Right forelimb (tissue), 1 donor: ENCODE data around the gene MSN.
"Not testable (repeated sequence)": the region's sequence is repeated elsewhere in the genome, so short reads cannot be mapped to it uniquely, and the experiment has no call there.

ENCODE experiments used
- DNase-seq: peaks from one replicate; pipeline ENCODE4 v3.0.0-alpha.2; 2018

Gene MSN

GRCh38 chrX:65667503-65668376 is at the start of gene MSN:
MSN (plus strand) TSS chrX:65667654; CDS start chrX:65667842, 188 bp downstream.
- DNase-seq: peak; percentile 75

- DNase-seq: not testable (repeated sequence)
These were observed 47.3 kb upstream of the MSN start for GRCh38 chrX:65620096-65620705.

- no peak for DNase-seq
These were observed 36.7 kb upstream of the MSN start for GRCh38 chrX:65630771-65631170.

DNA sequence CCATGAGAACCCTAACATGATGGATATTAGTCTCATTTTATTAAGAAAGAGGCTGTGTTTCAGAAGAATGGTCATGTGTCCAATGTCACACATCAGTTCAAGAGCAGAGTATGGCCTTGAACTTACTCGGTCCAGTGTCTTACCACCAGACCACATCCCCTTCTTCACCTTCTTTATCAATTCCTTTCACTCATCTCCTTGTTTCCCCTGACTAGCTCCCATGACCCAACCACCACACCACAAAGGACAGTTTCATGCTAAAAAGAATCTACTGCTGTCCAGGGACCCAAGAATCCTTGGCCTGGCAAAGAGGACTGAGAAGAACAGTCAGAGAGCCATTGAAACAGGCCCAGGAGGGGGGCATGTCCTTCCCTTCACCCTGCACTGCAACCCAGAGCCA is 33.6 kb upstream of the MSN start:
- no peak for DNase-seq

DNA sequence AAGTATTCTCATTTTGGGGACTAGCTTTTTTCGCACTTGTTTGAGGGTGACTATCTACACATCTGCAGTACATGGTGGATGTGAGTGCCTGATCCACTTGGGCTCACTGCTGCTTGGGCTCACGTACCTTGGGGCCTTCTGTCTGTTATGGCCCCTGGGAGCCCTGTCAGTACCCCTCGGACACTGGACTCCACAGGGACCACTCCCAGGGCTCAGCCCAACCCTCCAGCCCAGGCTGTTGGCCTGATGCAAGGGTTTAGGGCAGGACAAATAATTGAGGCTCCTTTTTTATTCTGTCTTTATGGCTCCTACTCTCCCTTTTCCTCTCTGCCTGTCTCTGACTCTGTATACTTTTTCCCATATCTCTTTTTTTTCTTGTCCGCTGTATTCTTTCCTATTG is 32.7 kb upstream of the MSN start:
- DNase-seq: no peak

GRCh38 chrX:65635378-65635777 is 32.1 kb upstream of the MSN start:
- DNase-seq: peak; percentile 43

- no peak for DNase-seq
These were observed 31.6 kb upstream of the MSN start for GRCh38 chrX:65635822-65636221.

DNA sequence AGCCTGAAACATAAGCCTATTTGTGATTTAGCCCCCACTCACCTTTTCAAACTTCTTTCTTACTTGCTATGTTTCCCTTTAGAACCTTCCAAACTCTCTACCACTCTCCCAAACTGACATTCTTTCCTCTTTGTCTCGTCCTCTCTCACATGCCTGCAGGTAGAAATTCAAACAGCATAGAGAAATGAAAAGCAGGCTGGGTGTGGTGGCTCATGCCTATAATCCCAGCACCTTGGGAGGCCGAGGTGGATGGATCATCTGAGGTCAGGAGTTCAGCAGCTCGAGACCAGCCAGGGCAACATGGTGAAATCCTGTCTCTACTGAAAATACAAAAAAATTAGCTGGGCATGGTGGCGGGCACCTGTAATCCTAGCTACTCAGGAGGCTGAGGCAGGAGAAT is 31.2 kb upstream of the MSN start:
- not testable (repeated sequence) for DNase-seq

GRCh38 chrX:65637335-65637734 is 30.1 kb upstream of the MSN start:
- DNase-seq: no peak

GRCh38 chrX:65642914-65643491 is 24.5 kb upstream of the MSN start:
- no peak for DNase-seq

DNA sequence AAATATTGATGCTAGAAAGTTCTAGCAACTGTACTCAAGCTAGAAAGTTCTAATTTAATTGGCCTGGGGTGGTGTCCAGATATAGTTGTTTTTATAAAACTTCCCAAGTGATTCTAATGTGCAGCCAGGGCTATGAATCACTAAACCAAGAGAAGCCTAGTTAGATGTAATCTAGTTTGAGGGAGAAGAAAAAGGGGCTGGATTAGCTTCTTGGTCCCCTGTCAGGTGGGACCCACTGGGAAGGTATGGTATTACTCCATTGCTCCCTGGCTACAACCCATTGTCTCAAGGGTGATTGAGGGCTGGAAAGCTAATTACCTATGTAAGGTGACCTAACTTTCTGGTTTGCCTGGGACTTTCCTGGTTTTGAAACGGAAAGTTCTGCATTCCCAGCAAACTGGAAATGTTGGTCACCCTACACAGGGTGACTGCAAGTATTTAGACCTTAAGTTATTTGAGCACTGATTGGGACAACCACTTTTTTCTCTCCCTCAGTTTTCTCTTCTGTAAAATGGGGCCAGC is 23.9 kb upstream of the MSN start:
- DNase-seq: no peak

DNA sequence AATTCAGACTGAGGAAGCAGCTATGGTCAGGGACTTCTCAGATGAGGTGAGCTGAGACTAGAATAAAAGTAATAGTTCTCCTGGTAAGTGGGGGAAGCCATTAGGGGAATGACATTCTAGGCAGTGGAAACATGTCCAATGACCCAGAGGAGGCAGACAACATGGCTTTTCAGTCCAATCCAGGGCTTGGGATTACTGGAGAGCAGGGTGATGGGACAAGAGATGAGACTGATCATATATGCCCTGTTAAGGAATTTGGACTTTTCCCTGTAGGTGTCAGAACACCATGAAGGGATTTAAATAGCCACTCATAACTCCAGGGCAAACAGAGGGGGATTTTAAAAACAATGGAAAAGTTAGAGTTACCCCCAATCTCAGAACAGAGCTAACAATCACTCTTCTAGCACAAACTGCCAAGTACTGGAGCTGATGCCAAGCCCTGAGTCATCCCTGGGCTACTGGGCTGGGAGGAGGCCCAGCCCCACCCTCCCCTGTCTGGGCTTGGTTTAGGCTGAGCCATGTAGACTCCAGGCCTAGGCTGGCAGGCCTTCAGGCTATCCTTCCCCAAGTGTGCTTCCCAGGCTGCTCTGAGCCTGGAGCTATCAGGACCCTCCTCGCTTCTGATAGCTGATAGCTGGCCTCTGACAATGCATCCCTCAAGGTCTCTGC is 22.7 kb upstream of the MSN start:
- DNase-seq: peak; percentile 68

DNA sequence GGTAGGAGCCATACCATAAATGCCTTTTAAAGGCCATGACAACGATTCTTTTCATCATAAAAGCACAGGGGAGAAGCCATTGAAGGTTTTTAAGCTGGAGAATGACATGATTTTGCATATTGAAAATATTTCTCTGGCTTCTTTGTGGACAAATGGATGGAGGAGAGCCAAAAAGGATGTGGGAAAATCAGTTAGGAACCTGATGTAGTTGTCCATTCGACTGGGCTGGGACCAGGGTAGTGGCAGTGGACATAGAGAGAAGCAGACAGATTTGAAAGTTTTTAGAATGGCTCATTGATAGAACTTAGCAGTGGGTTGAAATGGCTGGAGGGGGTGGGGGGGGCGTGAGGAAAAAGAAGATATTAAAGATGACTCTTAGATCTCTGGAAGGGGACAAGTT is 19.7 kb upstream of the MSN start:
- no peak for DNase-seq

DNA sequence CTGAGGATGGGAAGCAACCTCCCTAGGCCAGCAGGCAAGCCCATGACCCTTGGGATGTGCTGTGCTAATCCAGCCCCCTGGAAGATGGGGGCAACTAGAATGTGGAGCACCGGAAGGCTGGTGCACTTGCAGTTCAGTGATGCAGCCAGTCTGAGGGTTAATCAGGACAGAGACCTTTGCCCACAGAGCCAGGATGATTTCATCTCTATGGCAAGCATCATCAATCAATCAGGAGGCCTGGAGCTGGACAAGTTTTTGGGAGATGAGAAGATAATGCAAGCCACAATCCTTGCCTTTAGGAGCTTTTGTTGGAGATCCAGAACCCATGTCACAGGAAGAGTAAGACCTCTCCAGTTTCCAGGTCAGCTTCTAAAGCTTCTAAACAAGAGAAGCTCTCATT is 15.4 kb upstream of the MSN start:
- DNase-seq: no peak

GRCh38 chrX:65657009-65657441 is 10.4 kb upstream of the MSN start:
- DNase-seq: not testable (repeated sequence)

DNA sequence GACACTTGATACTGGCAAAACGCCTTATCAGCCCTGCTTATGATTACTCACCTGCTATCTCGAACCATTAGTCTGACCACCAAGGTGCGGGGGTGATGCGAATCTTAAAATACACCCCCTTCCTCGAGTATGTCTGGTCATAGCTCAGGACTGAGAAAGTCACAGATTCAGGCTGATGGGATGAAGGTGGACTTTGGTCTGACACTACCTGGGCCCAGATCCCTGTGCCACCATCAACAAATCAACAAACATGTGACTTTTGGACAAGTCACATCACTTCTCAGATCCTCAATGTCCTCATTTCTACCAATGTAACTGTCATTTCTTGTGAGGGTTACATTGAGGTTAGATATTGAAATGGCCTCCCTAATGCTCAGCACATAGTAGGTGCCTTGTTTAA is 9.8 kb upstream of the MSN start:
- DNase-seq: no peak

- no peak for DNase-seq
These were observed 9.2 kb upstream of the MSN start for GRCh38 chrX:65658229-65658628.

DNA sequence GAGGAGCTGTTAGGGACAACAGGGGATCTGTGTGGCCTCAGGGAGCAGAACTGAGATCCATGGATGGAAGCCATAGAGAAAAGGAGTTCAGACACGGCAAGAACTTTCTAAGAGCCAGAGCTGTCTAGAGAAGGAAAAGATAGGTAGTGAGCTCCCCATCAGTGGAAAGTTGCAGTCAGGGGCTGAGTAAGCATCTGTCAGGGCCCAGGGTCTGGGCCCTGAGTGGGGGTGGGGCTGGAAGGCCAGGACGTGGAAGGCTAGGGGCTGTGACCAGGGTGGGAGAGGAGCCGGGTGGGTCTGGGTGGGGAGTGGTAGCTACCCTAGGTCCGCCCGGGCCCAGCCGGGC is 324 bp upstream of the MSN start:
- no peak for DNase-seq

DNA sequence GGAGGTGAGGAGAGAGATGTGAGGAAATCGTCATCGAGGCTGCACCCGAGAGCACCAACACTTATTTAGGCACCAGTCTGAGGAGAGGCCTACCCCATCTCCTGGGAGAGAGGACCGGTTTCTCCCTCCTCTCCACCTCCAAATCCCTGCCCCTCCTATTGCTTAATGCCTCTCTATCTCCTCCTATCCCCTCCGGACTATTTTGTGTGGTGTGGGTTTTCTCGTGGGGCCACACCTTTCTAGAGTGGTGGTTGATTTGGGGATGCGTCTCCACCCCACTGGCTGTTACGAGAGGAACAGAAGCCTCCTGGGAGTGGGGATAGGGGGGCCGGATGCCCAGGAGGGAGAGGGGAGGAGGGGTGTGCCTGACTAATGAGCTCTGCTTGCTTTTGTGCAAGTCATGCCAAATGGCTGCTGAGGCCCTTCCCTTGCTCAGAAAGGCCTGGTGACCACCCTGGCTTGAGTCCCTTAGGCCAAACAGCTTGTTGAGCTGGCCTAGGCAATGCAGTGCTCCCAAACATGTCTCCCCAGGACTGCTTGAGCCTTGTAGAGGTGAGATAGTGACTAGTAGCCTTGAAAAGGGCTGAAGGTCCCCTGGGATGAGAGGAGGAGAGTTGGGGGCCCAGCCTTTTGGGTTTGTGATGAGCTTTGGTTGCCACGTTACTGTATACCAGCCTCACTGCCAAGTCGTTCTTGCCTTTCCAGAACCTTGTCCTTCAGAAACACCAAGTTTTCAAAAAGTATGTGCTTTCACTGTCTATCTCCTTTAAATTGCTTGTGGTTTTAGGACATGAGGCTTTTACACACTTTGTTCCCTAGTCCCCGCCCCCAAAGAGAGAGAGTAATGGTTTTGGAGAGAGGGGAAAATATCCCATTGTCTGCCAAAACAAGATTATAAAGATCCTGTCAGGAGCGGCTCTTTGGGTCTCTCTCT is 1.2 kb downstream of the MSN start:
- DNase-seq: peak; percentile 56

- no peak for DNase-seq
These were observed 3.8 kb downstream of the MSN start for GRCh38 chrX:65671286-65671685.

GRCh38 chrX:65671966-65672365 is 4.5 kb downstream of the MSN start:
- DNase-seq: no peak

DNA sequence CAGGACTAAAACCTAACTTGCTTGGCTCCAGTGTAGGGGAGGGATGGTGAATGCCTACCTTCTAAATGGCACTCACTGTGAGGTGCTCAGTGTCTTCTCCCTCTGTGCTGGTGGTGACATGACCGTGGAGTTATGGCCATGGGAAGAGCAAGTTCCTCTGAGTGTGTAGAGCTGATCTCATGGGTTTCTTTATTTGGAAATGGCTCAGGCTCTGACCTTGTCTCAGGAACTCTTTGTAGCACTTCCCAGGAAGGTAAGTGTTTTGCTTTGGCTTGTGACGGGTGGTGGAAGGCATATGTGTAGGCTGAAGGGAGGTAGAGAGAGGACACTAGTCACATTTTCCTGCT is 6.4 kb downstream of the MSN start:
- DNase-seq: no peak
